Effector CD4-positive, alpha-beta T cell (primary cell): Measurements from ENCODE around the gene CYP2A6.
"Not testable (repeated sequence)": the region's sequence is repeated elsewhere in the genome, so short reads cannot be mapped to it uniquely, and the experiment has no call there.

Experiments used
- DNase-seq: peaks from one replicate; pipeline ENCODE4 v3.0.0-alpha.2; 2020

CYP2A6 gene

GRCh38 chr19:40818480-40819399 is 31.5 kb downstream of the CYP2A6 start:
- DNase-seq: peak; percentile 72

- DNase-seq: no peak
These were observed 35.0 kb downstream of the CYP2A6 start for GRCh38 chr19:40815223-40815622.

- no peak for DNase-seq
These were observed 37.1 kb downstream of the CYP2A6 start for GRCh38 chr19:40813182-40813581.

- DNase-seq: not testable (repeated sequence)
These were observed 37.7 kb downstream of the CYP2A6 start for GRCh38 chr19:40812571-40812970.

- no peak for DNase-seq
These were observed 38.5 kb downstream of the CYP2A6 start for GRCh38 chr19:40811478-40812341.

- DNase-seq: peak; percentile 27
These were observed 39.4 kb downstream of the CYP2A6 start for GRCh38 chr19:40810649-40811408.

GRCh38 chr19:40810160-40810559 is 40.1 kb downstream of the CYP2A6 start:
- no peak for DNase-seq

GRCh38 chr19:40809358-40810086 is 40.7 kb downstream of the CYP2A6 start:
- no peak for DNase-seq

GRCh38 chr19:40808497-40808896 is 41.8 kb downstream of the CYP2A6 start:
- DNase-seq: no peak

- no peak for DNase-seq
These were observed 42.3 kb downstream of the CYP2A6 start for GRCh38 chr19:40808021-40808325.

GRCh38 chr19:40807147-40808020 is 42.9 kb downstream of the CYP2A6 start:
- no peak for DNase-seq

GRCh38 chr19:40806423-40807146 is 43.7 kb downstream of the CYP2A6 start:
- DNase-seq: peak; percentile 77

GRCh38 chr19:40805258-40805868 is 44.9 kb downstream of the CYP2A6 start:
- peak; percentile 24 for DNase-seq

GRCh38 chr19:40804783-40805242 is 45.4 kb downstream of the CYP2A6 start:
- DNase-seq: no peak

GRCh38 chr19:40803857-40804782 is 46.1 kb downstream of the CYP2A6 start:
- DNase-seq: peak; percentile 52

GRCh38 chr19:40803170-40803856 is 46.9 kb downstream of the CYP2A6 start:
- no peak for DNase-seq

- no peak for DNase-seq
These were observed 47.7 kb downstream of the CYP2A6 start for GRCh38 chr19:40802300-40803169.
